CD4-positive, alpha-beta T cell treated with Interleukin-21 for 1 hour (primary cell): ENCODE results near the gene ATP6V1A.
"Not testable (repeated sequence)": the region's sequence is repeated elsewhere in the genome, so short reads cannot be mapped to it uniquely, and the experiment has no call there.

Experiments
- DNase-seq: peaks from one replicate; pipeline ENCODE4 v3.0.0-alpha.2; 2020

ATP6V1A gene

GRCh38 chr3:113829576-113830354, 82.9 kb downstream of the ATP6V1A start:
- DNase-seq = no peak

- no peak for DNase-seq
Measured at GRCh38 chr3:113831103-113831355, 84.2 kb downstream of the ATP6V1A start.

- DNase-seq = no peak
Measured at GRCh38 chr3:113832477-113833164, 85.8 kb downstream of the ATP6V1A start.

GRCh38 chr3:113834983-113835382, 88.1 kb downstream of the ATP6V1A start:
- no peak for DNase-seq

- peak; percentile 88 for DNase-seq
Measured at GRCh38 chr3:113838631-113839209, 91.9 kb downstream of the ATP6V1A start, which contains the start of gene GRAMD1C. TSS of gene GRAMD1C (plus strand) at chr3:113838788. CDS start at chr3:113838910, 122 bp downstream.

GRCh38 chr3:113839551-113839950, 92.7 kb downstream of the ATP6V1A start:
- no peak for DNase-seq

- peak; percentile 43 for DNase-seq
Measured at GRCh38 chr3:113844622-113845222, 97.9 kb downstream of the ATP6V1A start.

GRCh38 chr3:113847247-113847646, 100.4 kb downstream of the ATP6V1A start:
- DNase-seq = no peak

- no peak for DNase-seq
Measured at GRCh38 chr3:113847664-113848461, 101.0 kb downstream of the ATP6V1A start.

GRCh38 chr3:113849071-113849470, 102.2 kb downstream of the ATP6V1A start:
- not testable (repeated sequence) for DNase-seq

GRCh38 chr3:113849841-113850240, 103.0 kb downstream of the ATP6V1A start:
- not testable (repeated sequence) for DNase-seq

GRCh38 chr3:113850391-113850790, 103.6 kb downstream of the ATP6V1A start:
- not testable (repeated sequence) for DNase-seq

GRCh38 chr3:113852506-113852905, 105.7 kb downstream of the ATP6V1A start:
- no peak for DNase-seq
